ENCODE measurements around the gene LIPC.

The LIPC gene

DNA sequence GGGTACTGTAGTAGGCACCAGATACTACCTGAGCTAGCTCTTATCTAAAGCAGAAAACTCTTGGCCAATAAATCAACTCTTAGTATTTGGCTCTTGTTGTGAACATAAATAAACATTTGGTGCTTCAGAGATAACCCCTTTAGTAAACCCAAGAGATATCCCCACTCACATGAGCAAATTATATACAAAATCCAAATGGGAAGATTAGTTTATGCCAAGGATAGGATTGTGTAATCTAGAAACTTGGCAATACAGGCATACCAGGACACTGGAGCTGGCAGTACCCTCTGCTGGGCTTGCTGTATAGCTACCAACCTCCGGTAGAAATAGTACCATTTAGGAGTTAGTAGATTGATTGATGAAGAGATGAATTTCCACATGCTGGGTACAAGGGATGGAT, 127.0 kb downstream of the LIPC start (continued):
- TF ChIP-seq, protein P1, sequence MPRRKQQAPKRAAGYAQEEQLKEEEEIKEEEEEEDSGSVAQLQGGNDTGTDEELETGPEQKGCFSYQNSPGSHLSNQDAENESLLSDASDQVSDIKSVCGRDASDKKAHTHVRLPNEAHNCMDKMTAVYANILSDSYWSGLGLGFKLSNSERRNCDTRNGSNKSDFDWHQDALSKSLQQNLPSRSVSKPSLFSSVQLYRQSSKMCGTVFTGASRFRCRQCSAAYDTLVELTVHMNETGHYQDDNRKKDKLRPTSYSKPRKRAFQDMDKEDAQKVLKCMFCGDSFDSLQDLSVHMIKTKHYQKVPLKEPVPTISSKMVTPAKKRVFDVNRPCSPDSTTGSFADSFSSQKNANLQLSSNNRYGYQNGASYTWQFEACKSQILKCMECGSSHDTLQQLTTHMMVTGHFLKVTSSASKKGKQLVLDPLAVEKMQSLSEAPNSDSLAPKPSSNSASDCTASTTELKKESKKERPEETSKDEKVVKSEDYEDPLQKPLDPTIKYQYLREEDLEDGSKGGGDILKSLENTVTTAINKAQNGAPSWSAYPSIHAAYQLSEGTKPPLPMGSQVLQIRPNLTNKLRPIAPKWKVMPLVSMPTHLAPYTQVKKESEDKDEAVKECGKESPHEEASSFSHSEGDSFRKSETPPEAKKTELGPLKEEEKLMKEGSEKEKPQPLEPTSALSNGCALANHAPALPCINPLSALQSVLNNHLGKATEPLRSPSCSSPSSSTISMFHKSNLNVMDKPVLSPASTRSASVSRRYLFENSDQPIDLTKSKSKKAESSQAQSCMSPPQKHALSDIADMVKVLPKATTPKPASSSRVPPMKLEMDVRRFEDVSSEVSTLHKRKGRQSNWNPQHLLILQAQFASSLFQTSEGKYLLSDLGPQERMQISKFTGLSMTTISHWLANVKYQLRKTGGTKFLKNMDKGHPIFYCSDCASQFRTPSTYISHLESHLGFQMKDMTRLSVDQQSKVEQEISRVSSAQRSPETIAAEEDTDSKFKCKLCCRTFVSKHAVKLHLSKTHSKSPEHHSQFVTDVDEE (CRISPR knock-in tag; IDR thresholded peaks at IDR 0.05): no peak
- TF ChIP-seq ZFP30 (CRISPR knock-in tag; IDR thresholded peaks at IDR 0.05): no peak
- TF ChIP-seq, protein P2, sequence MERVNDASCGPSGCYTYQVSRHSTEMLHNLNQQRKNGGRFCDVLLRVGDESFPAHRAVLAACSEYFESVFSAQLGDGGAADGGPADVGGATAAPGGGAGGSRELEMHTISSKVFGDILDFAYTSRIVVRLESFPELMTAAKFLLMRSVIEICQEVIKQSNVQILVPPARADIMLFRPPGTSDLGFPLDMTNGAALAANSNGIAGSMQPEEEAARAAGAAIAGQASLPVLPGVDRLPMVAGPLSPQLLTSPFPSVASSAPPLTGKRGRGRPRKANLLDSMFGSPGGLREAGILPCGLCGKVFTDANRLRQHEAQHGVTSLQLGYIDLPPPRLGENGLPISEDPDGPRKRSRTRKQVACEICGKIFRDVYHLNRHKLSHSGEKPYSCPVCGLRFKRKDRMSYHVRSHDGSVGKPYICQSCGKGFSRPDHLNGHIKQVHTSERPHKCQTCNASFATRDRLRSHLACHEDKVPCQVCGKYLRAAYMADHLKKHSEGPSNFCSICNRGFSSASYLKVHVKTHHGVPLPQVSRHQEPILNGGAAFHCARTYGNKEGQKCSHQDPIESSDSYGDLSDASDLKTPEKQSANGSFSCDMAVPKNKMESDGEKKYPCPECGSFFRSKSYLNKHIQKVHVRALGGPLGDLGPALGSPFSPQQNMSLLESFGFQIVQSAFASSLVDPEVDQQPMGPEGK (CRISPR knock-in tag; IDR thresholded peaks at IDR 0.05; ENCODE audit: borderline replicate concordance): no peak

DNA sequence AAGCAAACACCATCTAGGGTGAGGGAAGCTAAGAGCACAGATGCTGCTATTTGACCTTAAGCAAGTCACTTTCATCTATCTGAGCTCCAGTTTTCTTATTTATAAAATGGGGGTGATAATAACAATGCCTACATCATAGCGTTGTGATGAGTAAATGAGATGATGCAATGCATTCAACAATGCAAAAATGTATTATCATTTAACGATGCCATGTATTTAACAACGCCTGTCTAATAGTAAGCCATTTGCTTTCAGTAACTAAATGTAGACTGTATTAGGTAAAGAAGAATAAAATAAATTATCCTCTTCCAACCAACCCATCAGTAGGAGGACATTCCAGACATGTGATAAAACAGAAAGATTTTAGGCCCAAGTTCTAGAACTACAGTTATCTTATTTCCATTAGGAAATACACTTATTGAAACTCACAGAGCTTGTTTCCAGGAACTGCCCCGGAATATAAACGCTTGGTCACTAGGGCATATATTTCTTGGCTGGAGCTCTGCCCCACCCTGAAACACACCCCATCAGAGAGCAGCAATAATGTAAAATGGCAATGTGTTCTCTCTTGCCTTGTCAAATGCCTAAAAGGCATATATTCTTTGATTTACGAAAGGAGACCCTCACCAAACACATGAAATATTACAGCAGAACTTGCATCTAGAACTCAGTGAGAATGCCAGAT, 128.3 kb downstream of the LIPC start:
- ATAC-seq: no peak
- TF ChIP-seq PPARA (CRISPR knock-in tag; IDR thresholded peaks at IDR 0.05; ENCODE audit: borderline replicate concordance) (no peak), BACH2 (CRISPR knock-in tag; IDR thresholded peaks at IDR 0.05; ENCODE audit: borderline replicate concordance) (no peak), ZNF8 (CRISPR knock-in tag; IDR thresholded peaks at IDR 0.05) (no peak)
- TF ChIP-seq, protein P3, sequence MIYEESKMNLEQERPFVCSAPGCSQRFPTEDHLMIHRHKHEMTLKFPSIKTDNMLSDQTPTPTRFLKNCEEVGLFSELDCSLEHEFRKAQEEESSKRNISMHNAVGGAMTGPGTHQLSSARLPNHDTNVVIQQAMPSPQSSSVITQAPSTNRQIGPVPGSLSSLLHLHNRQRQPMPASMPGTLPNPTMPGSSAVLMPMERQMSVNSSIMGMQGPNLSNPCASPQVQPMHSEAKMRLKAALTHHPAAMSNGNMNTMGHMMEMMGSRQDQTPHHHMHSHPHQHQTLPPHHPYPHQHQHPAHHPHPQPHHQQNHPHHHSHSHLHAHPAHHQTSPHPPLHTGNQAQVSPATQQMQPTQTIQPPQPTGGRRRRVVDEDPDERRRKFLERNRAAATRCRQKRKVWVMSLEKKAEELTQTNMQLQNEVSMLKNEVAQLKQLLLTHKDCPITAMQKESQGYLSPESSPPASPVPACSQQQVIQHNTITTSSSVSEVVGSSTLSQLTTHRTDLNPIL (CRISPR knock-in tag; IDR thresholded peaks at IDR 0.05; ENCODE audit: low read depth): no peak

DNA sequence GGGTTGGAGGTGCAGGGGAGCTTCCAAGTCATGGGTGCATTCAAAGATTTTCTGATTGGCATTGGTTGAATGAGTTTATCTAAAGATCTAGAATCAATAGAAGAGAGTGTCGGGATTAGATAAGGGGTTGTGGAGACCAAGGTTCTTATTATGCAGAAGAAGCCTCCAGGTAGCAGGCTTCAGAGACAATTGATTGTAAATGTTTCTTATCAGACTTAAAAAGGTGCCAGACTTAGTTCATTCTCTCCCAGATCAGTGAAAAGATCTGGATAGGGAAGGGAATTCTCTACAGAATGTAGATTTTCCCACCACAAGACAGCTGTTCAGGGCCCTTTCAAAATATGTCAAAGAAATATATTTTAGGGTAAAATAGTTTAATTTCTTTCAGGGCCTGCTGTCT, 129.5 kb downstream of the LIPC start:
- no peak for TF ChIP-seq ZNF70 (CRISPR knock-in tag; IDR thresholded peaks at IDR 0.05)
- TF ChIP-seq, protein P2 (CRISPR knock-in tag; IDR thresholded peaks at IDR 0.05; ENCODE audit: borderline replicate concordance): no peak
- no peak for TF ChIP-seq ZNF565 (CRISPR knock-in tag; conservative IDR thresholded peaks at IDR 0.05; ENCODE audit: low read depth)
- TF ChIP-seq TOX (CRISPR knock-in tag; IDR thresholded peaks at IDR 0.05; ENCODE audit: borderline replicate concordance): no peak
- no peak for TF ChIP-seq BACH2 (CRISPR knock-in tag; IDR thresholded peaks at IDR 0.05; ENCODE audit: borderline replicate concordance)
- TF ChIP-seq TCF4 (CRISPR knock-in tag; IDR thresholded peaks at IDR 0.05; ENCODE audit: borderline replicate concordance): no peak
- no peak for TF ChIP-seq ZNF8 (CRISPR knock-in tag; IDR thresholded peaks at IDR 0.05)
- TF ChIP-seq SNAI2 (CRISPR knock-in tag; IDR thresholded peaks at IDR 0.05): no peak
- no peak for TF ChIP-seq ISL1 (CRISPR knock-in tag; IDR thresholded peaks at IDR 0.05)
- TF ChIP-seq, protein P4, sequence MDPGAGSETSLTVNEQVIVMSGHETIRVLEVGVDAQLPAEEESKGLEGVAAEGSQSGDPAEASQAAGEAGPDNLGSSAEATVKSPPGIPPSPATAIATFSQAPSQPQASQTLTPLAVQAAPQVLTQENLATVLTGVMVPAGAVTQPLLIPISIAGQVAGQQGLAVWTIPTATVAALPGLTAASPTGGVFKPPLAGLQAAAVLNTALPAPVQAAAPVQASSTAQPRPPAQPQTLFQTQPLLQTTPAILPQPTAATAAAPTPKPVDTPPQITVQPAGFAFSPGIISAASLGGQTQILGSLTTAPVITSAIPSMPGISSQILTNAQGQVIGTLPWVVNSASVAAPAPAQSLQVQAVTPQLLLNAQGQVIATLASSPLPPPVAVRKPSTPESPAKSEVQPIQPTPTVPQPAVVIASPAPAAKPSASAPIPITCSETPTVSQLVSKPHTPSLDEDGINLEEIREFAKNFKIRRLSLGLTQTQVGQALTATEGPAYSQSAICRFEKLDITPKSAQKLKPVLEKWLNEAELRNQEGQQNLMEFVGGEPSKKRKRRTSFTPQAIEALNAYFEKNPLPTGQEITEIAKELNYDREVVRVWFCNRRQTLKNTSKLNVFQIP (CRISPR knock-in tag; IDR thresholded peaks at IDR 0.05; ENCODE audit: borderline replicate concordance, low read depth): no peak
- no peak for ATAC-seq

DNA sequence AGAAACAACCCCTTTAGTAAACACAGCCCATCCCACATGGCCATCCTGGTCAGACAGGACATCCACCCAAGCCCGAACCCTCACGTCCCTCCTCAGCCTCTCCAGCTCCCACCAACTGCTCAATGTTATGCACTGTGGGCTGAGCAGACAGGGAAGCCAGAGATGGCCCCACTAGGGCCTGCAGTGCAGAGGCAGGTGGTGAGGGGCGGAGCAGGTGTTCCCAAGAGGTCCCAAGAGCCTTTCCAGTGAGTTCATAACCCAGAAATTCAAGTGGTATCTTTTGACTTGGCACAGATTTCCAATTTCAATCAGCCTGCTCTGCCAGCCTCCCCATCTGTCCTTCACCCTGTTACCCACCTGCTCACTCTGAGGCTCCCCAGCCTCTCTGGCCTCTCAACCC, 130.3 kb downstream of the LIPC start:
- ATAC-seq: no peak
- TF ChIP-seq, protein P2 (CRISPR knock-in tag; IDR thresholded peaks at IDR 0.05; ENCODE audit: borderline replicate concordance): no peak
- TF ChIP-seq, protein P1 (CRISPR knock-in tag; IDR thresholded peaks at IDR 0.05): no peak
- TF ChIP-seq, protein P3 (CRISPR knock-in tag; IDR thresholded peaks at IDR 0.05; ENCODE audit: low read depth): no peak
- TF ChIP-seq GLIS3 (CRISPR knock-in tag; IDR thresholded peaks at IDR 0.05): no peak
- TF ChIP-seq, protein P5, sequence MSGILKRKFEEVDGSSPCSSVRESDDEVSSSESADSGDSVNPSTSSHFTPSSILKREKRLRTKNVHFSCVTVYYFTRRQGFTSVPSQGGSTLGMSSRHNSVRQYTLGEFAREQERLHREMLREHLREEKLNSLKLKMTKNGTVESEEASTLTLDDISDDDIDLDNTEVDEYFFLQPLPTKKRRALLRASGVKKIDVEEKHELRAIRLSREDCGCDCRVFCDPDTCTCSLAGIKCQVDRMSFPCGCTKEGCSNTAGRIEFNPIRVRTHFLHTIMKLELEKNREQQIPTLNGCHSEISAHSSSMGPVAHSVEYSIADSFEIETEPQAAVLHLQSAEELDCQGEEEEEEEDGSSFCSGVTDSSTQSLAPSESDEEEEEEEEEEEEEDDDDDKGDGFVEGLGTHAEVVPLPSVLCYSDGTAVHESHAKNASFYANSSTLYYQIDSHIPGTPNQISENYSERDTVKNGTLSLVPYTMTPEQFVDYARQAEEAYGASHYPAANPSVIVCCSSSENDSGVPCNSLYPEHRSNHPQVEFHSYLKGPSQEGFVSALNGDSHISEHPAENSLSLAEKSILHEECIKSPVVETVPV (CRISPR knock-in tag; IDR thresholded peaks at IDR 0.05): no peak

Measured in SK-N-SH treated with all-trans-retinoic acid at 6 μM for 48 hours (cell line).